H1 (cell line): ENCODE data around the gene TMEM252.

ENCODE experiments used
- BACH1 ChIP-seq: IDR thresholded peaks from 2 replicates; pipeline ENCODE4 v1.6.1; 2012; ENCODE audit warnings: low read length, improper control_type of control experiment
- CTCF ChIP-seq, 3 experiments: IDR thresholded peaks; 1 replicate in 2 of 3; 2 replicates in 1 of 3; pipeline versions ENCODE4 v1.5.1 to v1.6.1; 2011; ENCODE audit warnings: low read length in 3 of 3, mild to moderate bottlenecking in 3 of 3, inconsistent platforms in 2 of 3, low read depth in 1 of 3, moderate library complexity in 1 of 3; ENCODE audit not compliant: insufficient read depth in 1 of 3; ENCODE audit errors: control extremely low read depth in 1 of 3
- JUN ChIP-seq: IDR thresholded peaks from 2 replicates; pipeline ENCODE4 v1.6.1; 2011; ENCODE audit warnings: low read depth, mild to moderate bottlenecking, improper control_type of control experiment, low read length
- JUND ChIP-seq: IDR thresholded peaks from 2 replicates; pipeline ENCODE4 v1.6.1; 2011; ENCODE audit warnings: mild to moderate bottlenecking, improper control_type of control experiment, low read length
- MAX ChIP-seq: IDR thresholded peaks from 2 replicates; pipeline ENCODE4 v1.6.1; 2012; ENCODE audit warnings: inconsistent platforms
- POLR2A ChIP-seq, 2 experiments: IDR thresholded peaks; 1 replicate in 1 of 2; 2 replicates in 1 of 2; pipeline ENCODE4 v1.6.1; 2011; ENCODE audit warnings: low read depth in 2 of 2, low read length in 2 of 2, mild to moderate bottlenecking in 2 of 2; ENCODE audit errors: control extremely low read depth in 1 of 2
- POLR2AphosphoS5 ChIP-seq: IDR thresholded peaks from 2 replicates; pipeline ENCODE4 v1.6.1; 2011; ENCODE audit warnings: low read depth, low read length
- RAD21 ChIP-seq, 2 experiments: IDR thresholded peaks in 1 of 2; conservative IDR thresholded peaks in 1 of 2; 2 replicates each; pipeline ENCODE4 v1.6.1; 2011; ENCODE audit warnings: low read depth in 2 of 2, low read length in 2 of 2, improper control_type of control experiment in 1 of 2, inconsistent platforms in 1 of 2, mild to moderate bottlenecking in 1 of 2, moderate library complexity in 1 of 2
- SP2 ChIP-seq: IDR thresholded peaks from 2 replicates; pipeline ENCODE4 v1.6.1; 2012; ENCODE audit warnings: mild to moderate bottlenecking, low read length, inconsistent platforms
- YY1 ChIP-seq: IDR thresholded peaks from 2 replicates; pipeline ENCODE4 v1.6.1; 2011; ENCODE audit warnings: low read depth, mild to moderate bottlenecking, low read length

GRCh38 chr9:68522954-68523353 is 17.7 kb downstream of the TMEM252 start:
- TF ChIP-seq CTCF (IDR thresholded peaks at IDR 0.05; ENCODE audit: control extremely low read depth in 1 of 3, insufficient read depth in 1 of 3, low read depth in 1 of 3, low read length in 3 of 3) (no peak), MAX (no peak), SP2 (no peak), RAD21 (IDR thresholded peaks at IDR 0.05 in 1 of 2, conservative IDR thresholded peaks at IDR 0.05 in 1 of 2; ENCODE audit: low read depth in 2 of 2, low read length in 2 of 2) (no peak), YY1 (no peak), JUN (no peak), BACH1 (no peak), POLR2AphosphoS5 (no peak), POLR2A (IDR thresholded peaks at IDR 0.05; ENCODE audit: control extremely low read depth in 1 of 2, low read depth in 2 of 2, low read length in 2 of 2) (no peak), JUND (no peak)
